Vagina (tissue), 2 donors: ENCODE data around the gene ERC2. TPM values are rescaled to one million over a fixed set of nuclear protein-coding genes. Genes with fewer than 3 reads are reported as not detected.

Experiments used
- DNase-seq, 2 donors: peaks; one replicate each; pipeline ENCODE4 v3.0.0-alpha.2; 2017; ENCODE audit errors: extremely low spot score in 2 of 2
- H3K27ac ChIP-seq: fragments of 200-600 bp; sonication (generic); one replicate; pipeline ENCODE4 v1.5.1; 2019
- H3K27me3 ChIP-seq: fragments of 200-600 bp; sonication (generic); one replicate; pipeline ENCODE4 v1.5.1; 2019
- H3K36me3 ChIP-seq, 2 donors: fragments of 200-600 bp; sonication (generic); one replicate each; pipeline ENCODE4 v1.5.1; 2017 to 2019
- H3K4me1 ChIP-seq: fragments of 200-600 bp; sonication (generic); one replicate; pipeline ENCODE4 v1.5.1; 2019
- H3K4me3 ChIP-seq, 2 donors: fragments of 200-600 bp; sonication (generic); 1 replicate in 1 of 2; 2 replicates in 1 of 2; pipeline ENCODE4 v1.5.1; 2016 to 2019
- H3K9me3 ChIP-seq: fragments of 200-600 bp; sonication (generic); one replicate; pipeline ENCODE4 v1.5.1; 2019
- CTCF ChIP-seq, 3 experiments: fragments of 450-650 bp in 2 of 3; fragments of 200-600 bp in 1 of 3; sonication (generic) in 1 of 3; IDR thresholded peaks; one replicate each; pipeline ENCODE4 v1.5.1; 2017 to 2019; ENCODE audit warnings: antibody characterized with exemption in 3 of 3, mild to moderate bottlenecking in 2 of 3, moderate library complexity in 2 of 3
- POLR2A ChIP-seq, 2 donors: fragments of 450-650 bp; IDR thresholded peaks; one replicate each; pipeline ENCODE4 v1.6.1; 2017; ENCODE audit warnings: antibody characterized with exemption in 2 of 2, mild to moderate bottlenecking in 2 of 2, moderate library complexity in 2 of 2
- POLR2AphosphoS5 ChIP-seq, 2 donors: sonication (generic); formaldehyde crosslinking; IDR thresholded peaks; one replicate each; pipeline ENCODE4 v1.9.0; 2017; ENCODE audit warnings: antibody characterized with exemption in 2 of 2, mild to moderate bottlenecking in 2 of 2, low read depth in 1 of 2; ENCODE audit not compliant: insufficient read depth in 1 of 2
- intact Hi-C: fragments of 100-400 bp; cut with DNase I; formaldehyde crosslinking; loops from one replicate; pipeline ENCODE4 v1.15.1; 2023
- total RNA-seq: library from RNA; depleted of rRNA; stranded (reverse); fragments of >200 nt; gene quantifications from one replicate; pipeline ENCODE4 v1.2.3, GENCODE V29; 2016

Gene ERC2
- total RNA-seq, 1 donor from 2014 or later = 1.2 TPM

- no peaks in the 10 kb centered on the region for H3K4me1 ChIP-seq
- H3K4me3 ChIP-seq = no peak overlapping the region
- no peaks in the 10 kb centered on the region for H3K27me3 ChIP-seq
- intact Hi-C loops = no loop called here
- H3K9me3 ChIP-seq = no peaks in the 10 kb centered on the region
- H3K36me3 ChIP-seq = no peaks in the 10 kb centered on the region
- no peak overlapping the region for H3K27ac ChIP-seq
- TF ChIP-seq POLR2A (IDR thresholded peaks at IDR 0.05) (no peak), CTCF (IDR thresholded peaks at IDR 0.05) (no peak), POLR2AphosphoS5 (IDR thresholded peaks at IDR 0.05; ENCODE audit: insufficient read depth in 1 of 2, low read depth in 1 of 2) (no peak)
- no peak for DNase-seq
Observed at GRCh38 chr3:56055546-56055945, 412.7 kb downstream of the ERC2 start.

GRCh38 chr3:56054844-56055243 is 413.4 kb downstream of the ERC2 start:
- Histone ChIP-seq H3K36me3 (no peaks in the 10 kb centered on the region), H3K4me1 (no peaks in the 10 kb centered on the region), H3K27me3 (no peaks in the 10 kb centered on the region), H3K9me3 (no peaks in the 10 kb centered on the region), H3K27ac (no peak overlapping the region), H3K4me3 (no peak overlapping the region)
- TF ChIP-seq POLR2AphosphoS5 (IDR thresholded peaks at IDR 0.05; ENCODE audit: insufficient read depth in 1 of 2, low read depth in 1 of 2) = no peak
- no peak for TF ChIP-seq POLR2A (IDR thresholded peaks at IDR 0.05)
- TF ChIP-seq CTCF (IDR thresholded peaks at IDR 0.05) = no peak
- intact Hi-C loops = no loop called here
- DNase-seq = no peak

- intact Hi-C loops = no loop called here
- Histone ChIP-seq H3K27ac (no peak overlapping the region), H3K4me1 (no peaks in the 10 kb centered on the region), H3K27me3 (no peaks in the 10 kb centered on the region), H3K36me3 (no peaks in the 10 kb centered on the region), H3K9me3 (no peaks in the 10 kb centered on the region), H3K4me3 (no peak overlapping the region)
- DNase-seq = no peak
- TF ChIP-seq POLR2A (IDR thresholded peaks at IDR 0.05) (no peak), CTCF (IDR thresholded peaks at IDR 0.05) (no peak), POLR2AphosphoS5 (IDR thresholded peaks at IDR 0.05; ENCODE audit: insufficient read depth in 1 of 2, low read depth in 1 of 2) (no peak)
Observed at GRCh38 chr3:56053727-56054126, 414.5 kb downstream of the ERC2 start.

- Histone ChIP-seq H3K36me3 (no peaks in the 10 kb centered on the region), H3K4me3 (no peak overlapping the region), H3K4me1 (no peaks in the 10 kb centered on the region), H3K27ac (no peak overlapping the region), H3K9me3 (no peaks in the 10 kb centered on the region), H3K27me3 (no peaks in the 10 kb centered on the region)
- no peak for DNase-seq
- TF ChIP-seq CTCF (IDR thresholded peaks at IDR 0.05) (no peak), POLR2A (IDR thresholded peaks at IDR 0.05) (no peak), POLR2AphosphoS5 (IDR thresholded peaks at IDR 0.05; ENCODE audit: insufficient read depth in 1 of 2, low read depth in 1 of 2) (no peak)
- intact Hi-C loops = no loop called here
Observed at GRCh38 chr3:56052188-56052587, 416.1 kb downstream of the ERC2 start.

- TF ChIP-seq CTCF (IDR thresholded peaks at IDR 0.05) (no peak), POLR2A (IDR thresholded peaks at IDR 0.05) (no peak), POLR2AphosphoS5 (IDR thresholded peaks at IDR 0.05; ENCODE audit: insufficient read depth in 1 of 2, low read depth in 1 of 2) (no peak)
- Histone ChIP-seq H3K9me3 (no peaks in the 10 kb centered on the region), H3K4me1 (no peaks in the 10 kb centered on the region), H3K36me3 (no peaks in the 10 kb centered on the region), H3K4me3 (no peak overlapping the region), H3K27me3 (no peaks in the 10 kb centered on the region), H3K27ac (no peak overlapping the region)
- DNase-seq = no peak
- intact Hi-C loops = no loop called here
Observed at GRCh38 chr3:56051052-56051451, 417.2 kb downstream of the ERC2 start.
